T-helper 1 cell (primary cell): ENCODE data around the gene GPR176.

Source experiments
- DNase-seq, 5 donors: peaks; one replicate each; pipeline ENCODE4 v3.0.0-alpha.2; 2012 to 2020

The GPR176 gene

DNA sequence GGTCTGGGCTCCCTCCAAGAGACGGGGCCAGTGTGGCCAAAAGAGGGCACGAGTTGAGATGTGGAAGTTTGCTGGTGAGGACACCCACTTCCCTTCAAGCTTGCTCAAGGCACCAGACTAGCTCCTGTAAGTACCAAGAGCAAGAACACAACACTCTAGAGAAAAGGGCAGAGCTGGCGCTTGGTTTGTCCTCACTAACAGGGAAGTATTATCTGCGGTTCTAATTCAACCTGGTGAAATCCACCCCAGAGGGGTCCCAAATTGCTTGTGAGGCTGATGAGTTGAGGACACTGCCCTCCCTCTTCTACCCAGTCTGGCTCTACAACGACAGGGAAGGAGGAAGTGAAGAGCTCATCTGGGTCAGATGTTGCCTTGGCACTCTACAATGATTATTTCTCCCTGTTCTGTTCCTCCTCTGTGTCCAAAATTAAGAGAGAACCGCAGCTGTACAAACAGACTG lies 120.5 kb downstream of the GPR176 start:
- DNase-seq, result no peak

DNA sequence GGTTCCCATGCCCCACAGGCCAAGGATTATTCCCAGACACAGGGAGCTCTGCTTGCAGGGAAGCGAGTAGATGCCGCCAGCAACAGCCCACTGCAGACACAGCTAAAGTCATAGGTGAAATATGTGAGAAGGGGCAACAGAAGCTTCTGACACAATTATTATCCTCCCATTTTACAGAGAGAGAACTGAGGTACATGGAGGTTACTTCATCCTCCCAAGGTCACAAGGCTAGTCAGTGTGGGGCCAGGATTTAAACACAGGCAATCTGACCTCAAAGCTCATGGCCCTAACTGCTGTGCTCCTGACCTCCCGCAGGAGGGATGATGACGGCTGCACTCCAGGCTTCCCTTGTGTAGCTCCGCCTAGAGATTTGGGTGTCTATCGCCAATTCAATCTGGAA lies 121.7 kb downstream of the GPR176 start:
- no peak for DNase-seq

DNA sequence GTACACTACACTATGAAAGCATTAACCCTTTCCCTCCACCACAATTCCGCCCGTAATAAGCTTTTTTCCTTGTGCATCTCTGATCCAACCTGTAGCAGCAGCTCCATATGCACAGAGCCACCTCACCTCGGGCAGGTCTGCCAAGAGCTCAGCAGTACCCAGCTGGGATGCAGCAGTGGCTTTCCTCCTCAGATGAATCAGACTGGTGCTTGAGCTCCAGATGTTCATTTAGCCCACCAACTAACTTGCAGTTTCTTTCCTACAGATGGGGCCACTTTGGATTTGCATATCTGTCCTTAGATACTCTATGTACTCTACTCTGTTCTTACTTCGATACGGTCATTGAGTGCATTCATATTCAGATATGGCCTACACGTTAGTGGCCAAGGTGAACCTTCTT lies 122.7 kb downstream of the GPR176 start:
- no peak for DNase-seq

DNA sequence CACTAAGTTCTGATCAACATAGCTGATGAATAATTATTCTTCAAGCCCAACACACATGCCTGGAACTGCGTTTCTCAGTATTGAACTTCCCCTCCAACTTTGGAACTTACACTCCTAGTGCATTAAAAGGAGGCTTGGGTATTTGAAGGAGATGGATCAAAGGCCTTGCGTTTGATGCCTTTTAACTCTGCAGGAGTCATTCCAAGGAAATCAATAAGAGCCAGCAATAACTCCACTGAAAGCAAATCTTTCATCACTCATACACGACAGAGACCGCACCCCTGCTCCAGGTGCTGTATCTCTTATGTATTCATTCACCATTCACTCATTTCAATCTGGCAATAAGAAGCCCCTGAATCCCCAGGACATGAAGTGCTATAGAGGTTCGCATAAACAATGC lies 123.5 kb downstream of the GPR176 start:
- DNase-seq, result no peak

DNA sequence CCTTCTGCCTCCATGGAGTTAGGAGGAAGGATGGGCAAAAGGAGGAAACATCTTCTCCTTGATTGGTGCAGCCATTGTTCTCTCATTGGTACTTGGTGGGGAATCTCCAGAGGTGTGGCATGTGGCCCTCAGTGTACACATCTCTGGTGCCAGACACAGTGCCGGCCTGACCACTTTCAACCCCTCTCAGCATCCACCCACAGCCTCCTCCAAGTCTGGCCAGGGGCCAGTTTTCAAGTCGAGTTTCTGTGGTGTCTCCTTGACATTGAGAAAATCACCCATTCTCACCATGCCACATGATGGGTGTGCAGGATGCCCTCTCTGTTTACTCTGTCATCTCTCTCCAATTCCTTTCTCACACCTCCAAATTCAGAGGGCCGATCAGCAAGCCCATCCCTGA lies 124.6 kb downstream of the GPR176 start:
- no peak for DNase-seq

DNA sequence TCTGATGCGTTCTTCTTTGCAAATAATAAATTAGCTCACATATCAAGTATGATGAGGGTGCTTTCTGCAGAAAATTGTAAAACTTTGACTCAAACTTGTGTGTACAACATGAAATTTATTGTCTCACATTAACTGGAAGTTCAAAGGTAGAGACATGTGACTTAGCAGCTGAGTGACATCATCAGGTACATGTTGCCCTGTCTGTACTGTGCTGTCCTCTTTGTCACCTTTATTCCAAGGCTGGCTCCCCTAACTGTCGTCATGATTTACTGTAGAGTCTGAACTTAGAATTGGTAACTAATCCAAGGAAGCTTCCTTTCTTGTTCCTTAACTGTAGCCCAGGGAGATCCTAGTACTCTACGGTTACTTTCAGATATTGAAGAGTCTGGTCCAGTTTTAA lies 125.1 kb downstream of the GPR176 start:
- DNase-seq, result no peak

DNA sequence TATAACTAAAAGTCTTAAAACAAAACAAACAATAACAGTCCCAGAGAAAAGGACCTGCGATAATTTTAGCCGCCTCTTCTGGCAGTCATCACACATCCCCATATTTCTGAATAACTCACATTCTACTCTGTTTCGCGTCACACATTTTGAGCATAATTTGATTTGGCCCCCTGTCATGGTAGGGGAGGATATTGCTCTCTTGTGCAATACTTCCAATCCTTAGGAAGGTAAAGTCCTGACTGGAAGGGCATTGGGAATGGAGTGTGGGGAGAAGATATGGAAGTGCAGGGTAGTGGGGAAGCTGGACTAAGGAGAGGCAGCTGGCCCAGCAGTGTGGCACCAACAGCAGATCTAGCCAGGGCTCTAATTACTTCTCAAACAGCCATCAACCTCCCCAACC lies 126.1 kb downstream of the GPR176 start:
- DNase-seq, result no peak

DNA sequence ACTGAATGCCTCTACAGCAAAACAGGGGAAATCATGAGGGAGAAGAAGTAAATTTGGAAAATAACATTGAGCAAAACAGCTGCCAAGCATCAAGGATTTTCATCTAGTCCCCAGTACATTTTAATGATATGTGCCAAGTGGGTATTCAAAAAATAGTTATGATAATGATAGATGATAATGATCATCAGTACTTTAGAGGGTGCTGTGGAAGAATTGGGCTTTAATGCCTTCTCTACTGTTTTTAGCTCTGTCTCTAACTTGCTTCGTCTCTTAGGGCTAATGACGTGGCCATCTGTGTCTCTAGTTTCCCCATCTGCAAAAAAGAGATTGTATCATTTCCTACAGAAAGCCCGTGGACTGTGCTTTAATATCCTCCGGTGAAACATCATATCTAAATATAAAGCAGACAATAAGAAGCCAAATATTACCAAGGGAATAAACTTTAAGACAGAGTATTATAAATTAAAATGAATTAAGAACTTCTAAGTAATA lies 127.2 kb downstream of the GPR176 start:
- no peak for DNase-seq

DNA sequence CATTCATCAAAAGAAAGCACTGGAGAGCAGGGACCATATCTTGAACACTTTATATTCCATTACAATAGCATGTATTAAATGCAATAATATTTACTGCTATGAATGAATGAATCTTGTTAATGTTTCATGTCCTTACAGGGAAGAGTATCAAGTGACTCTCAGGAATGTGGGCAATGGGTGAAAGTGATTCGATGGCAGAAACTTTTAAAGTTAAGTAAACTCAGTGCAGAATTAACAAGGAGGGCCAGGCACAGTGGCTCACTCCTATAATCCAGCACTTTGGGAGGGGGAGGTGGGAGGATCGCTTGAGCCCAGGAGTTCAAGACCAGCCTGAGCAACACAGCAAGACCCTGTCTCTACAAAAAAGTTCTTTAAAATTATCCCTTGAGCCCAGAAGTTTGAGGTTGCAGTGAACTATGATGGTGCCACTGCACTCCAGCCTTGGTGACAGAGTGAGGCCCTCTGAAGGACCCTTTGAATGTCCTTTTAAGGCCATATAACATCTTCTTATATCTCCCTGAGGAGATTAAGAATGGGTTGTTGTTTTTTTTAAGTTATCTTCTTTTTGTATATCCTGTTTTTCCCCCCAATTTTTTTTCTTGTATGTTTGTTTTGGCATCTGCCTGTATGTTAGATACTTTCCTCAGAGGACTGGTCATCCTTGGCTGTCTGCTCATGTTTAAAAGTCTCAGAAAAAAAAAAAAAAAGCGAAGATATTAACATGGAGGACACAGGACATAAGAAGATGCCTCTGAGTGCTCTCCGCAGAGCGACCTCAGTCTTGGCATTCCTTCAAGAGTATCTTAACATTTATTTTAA lies 127.8 kb downstream of the GPR176 start:
- no peak for DNase-seq

DNA sequence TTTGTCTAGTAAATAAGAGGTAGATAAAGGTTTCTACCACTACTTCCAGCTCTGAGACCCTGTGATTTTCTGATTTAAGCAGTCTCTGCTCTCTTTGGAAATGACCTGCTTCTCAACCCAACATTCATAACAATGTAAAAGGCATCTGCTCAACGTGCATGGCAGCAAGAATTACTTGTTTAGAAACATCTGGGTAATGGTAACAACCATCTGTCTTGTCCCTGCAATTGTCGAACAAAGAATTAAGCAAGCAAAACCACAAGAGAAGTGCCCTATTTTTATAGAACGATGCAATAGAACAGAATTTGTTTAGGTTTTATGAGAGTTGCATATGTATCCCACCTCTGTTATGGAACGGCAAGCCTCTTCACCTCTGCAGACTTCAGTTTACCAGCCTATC lies 130.3 kb downstream of the GPR176 start:
- no peak for DNase-seq

DNA sequence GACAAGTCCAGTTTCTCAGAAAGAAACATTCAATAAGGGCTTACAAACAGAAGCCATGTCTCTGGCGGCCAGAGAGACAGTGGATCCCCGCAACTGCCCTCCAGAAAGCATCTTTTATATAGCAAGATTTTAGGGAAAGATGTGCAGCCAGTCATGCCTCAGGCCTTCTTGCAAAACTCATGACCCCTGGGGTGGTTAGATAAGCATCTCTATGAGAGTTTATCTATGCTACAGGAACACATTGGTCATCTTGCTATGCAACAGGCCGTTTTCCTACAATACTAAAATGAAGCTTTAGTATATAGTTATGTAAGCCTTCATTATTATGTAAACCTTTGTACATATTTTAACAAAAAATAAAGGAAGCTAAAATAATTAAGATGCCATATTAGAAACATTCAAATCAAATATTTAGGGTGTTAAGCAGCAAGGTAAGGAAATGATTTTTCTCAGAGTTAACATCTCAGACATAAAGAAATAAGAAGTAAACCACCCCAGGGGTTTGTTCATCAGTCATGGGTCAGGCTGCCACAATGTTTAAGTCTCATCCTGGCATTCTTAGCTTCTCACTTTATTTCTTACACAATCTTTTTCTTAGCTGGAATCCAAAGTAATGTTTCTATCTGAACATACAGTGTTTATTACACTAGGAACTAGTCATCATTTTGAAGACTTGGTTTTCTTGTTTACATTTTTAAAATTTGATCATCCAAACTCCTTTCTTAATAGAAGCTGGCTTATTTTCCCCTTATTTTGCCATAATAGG lies 131.1 kb downstream of the GPR176 start:
- DNase-seq, result no peak

DNA sequence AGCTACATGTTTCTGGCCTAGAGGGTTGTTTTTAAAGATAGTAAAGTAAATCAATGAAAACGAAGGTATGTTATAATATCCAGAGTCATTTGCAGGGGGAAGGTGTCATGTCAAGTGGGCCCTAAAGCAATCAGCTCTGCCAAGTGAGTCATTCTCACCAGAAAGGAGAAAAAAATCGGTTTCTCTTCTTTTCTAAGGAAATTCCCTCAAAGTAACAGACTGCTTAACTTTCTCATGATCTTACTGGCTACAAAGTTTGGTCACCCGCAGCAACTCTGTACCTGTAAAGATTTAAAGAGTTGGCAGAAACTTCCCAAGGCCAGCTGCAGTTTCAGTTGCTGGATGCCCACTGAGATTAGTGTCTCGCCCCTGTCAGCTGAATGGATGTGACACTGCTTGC lies 132.0 kb downstream of the GPR176 start:
- DNase-seq, result peak in 1 of 5 donors; percentile 11

DNA sequence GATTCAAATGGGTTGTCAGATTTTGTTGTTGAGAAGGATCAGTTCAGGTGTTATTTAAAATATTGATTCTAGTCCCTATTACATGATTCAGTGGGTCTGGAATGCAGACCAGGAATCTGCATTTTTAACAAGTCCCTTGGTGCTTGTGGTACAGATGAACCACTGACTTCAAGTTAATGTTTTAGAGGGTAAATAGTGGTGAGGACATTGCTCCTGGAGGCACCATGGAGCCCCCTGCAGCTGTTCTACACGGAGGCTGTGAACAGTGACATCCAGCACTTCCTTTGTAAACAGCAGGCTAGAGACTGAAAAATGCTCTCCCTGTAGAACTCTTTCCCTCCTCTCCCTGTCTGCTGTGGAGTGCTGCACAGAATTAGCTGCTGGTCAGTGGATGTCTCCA lies 132.6 kb downstream of the GPR176 start:
- DNase-seq, result no peak

DNA sequence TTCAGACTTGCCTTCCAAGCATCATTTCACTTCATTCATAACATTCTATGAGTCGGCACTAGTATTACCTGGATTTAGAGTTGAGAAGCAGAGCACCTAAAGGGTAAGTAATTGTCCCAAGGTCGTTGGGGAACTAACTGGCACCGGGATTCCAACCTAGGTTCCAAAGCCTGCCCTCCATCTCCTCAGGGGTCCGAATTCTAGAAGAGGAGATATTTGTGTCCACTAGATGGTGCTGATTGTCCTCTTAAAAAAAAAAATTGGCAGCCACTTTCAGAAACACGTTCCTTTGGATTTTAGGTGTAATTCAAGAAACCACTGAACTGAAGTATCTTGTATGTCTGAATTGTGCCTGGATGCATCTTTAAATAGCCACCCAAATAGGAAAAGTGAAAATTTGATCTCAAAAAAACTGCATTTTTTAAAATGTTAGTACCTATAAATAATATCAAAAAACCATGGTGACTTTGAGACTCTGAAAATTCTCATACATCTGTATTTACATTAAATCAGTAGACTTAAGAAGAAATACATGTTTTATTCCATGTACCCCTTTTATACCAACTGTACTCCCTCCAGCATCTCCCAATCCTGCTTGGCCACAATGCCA lies 133.5 kb downstream of the GPR176 start:
- DNase-seq, result peak in 1 of 5 donors; percentile 47

DNA sequence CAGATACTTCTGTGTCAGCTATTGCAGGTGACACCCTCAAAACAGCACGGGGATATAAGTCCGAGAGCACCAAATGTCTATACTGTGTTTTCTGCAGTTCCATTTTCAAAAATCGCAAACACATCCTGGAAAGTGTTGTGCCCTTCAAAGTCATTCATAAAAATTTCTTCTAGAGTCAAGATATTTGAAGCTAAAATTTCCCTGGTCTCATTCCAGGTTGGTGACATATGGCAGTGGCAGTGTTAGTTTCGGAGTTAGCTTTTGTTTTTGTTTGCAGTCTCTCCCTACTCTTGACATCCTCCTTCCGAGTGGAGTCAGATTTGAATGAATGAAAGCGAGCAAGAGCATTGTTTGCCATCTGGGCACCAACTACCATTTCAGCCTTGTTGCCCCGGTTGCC lies 134.2 kb downstream of the GPR176 start:
- no peak for DNase-seq

DNA sequence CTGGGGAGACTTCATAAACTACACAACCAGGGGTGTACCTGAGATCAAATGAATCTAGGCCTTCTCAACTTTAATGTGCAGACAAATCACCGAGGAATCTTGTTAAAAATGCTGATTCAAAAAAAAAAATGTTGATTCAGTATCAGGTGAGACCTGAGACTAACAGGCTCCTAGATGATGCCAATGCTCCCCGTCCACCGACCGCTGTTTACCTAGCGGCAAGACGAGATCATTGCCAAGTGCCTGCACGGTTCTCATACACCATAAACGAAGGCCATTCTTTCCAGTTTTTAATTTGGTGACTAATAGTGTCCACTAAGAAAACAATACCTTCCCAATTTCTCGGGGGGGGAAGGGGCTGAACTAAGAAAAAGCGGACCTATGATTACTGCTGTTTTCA lies 134.9 kb downstream of the GPR176 start:
- no peak for DNase-seq

DNA sequence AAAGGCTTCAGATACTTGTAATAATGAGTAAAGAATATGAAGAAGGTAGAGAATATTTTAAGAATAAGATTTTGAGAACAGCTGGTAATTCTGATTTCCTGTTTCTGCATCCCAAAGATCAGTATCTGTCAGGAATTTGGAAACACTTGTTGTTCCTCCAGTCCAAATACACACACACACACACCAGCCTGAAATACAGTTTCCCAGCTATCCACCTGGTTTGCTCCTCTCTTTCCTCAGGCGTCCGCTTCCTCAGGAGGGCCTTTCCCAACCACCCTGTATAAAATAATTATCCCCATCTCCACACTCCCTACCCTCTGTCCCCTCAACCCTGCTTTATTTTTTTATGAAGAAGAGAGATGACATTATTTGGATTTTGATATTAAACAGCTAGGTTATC lies 135.4 kb downstream of the GPR176 start:
- DNase-seq, result no peak

DNA sequence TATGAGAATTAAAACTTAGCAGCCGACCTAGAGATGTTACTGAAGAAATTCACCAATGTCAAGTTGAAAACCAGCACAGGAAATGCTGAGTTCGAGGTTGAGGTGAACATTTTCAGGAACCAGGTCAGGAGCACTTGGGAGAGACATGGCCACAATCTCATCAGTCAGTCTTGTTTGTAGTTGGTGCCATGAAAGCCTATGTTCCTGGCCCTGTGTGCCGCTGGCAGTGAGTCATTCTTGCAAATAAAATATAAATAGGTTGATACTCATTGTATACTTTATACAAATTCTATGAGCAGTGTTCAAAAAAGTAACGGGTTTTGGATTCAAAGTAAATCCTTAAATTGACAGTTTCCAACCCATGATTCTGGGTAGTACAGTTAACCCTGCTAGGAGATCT lies 135.9 kb downstream of the GPR176 start:
- no peak for DNase-seq

DNA sequence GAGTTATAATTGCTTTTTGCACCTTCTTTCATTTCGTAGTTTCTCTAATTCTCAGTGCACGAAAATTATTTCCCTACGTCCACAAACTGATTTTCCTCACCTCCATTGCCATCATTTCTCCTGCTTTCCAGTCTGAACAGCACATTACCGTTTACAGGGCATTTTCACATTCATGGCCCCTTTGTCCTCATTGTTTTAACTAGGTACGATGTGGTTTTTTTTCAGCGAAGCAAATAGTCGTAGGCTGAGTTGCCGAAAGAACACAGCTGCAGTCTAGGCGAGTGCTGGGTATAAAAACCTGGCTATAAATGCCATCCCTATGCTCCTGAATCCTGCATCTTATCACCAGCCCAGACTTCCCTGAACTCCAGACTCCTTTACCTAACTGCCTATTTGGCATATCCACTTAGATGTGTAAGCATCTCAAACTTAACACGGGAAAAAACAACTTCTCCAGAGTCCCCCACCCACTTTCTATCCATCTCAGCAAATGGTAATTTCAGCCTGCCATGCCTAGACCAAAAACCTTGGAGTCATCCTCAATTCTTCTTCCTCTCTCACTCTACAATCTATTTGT lies 136.7 kb downstream of the GPR176 start:
- DNase-seq, result no peak

DNA sequence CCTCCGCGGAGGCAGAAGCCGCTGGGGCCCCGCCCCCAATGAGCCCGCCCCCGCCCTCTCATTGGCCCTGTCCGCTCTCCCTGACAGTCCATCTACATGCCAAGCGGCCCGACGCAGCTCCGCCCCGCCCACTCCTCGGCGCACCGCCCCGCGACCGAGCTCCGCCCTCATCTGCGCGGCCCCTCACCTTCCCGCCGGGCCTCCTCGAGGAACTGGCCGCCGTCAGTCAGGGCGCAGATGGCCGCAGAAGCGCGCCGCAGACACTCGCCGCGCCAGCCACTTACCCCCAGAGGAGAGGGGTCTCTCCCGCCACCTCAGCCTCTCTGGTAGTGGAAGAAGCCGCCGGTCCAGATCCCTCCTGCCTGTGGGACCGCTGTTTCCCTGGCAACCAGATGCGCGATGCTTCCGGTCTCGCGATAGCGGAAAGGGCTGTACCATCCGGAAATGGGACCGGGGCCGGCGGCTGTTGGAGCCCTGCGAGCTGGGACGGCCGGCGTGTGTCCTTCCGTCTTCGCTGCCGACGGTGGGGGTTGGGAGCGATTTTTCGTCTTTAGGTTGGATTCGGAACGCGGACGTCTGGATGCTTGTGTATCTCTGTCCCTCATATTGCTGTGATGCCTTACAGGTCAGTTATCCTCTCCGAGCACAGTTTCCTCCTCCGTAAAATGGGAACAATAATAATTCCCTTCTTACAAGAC lies 137.5 kb downstream of the GPR176 start, which contains the start of gene FSIP1:
Gene FSIP1, minus strand, starts transcription at position 401 of the 698 bp plus-strand sequence. CDS start 6,317 bp downstream, outside the sequence.
- DNase-seq, result peak; percentile 89 to 97 (median 92)

DNA sequence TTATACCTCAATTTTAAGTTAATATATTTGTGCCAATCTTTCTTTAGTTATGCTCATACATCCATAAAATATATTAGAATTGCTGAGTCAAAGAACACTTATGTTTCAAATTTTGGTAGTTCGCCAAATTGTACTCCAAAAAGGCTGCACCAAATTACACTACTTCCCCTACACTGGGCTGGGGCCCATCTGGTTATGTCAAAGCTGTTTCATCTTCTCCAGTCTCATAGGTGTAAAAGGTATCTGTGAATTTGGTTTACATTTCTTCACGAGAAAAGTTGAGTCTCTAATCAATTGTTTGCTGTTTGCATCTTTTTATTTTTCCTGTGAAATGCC lies 138.1 kb downstream of the GPR176 start:
- no peak for DNase-seq

DNA sequence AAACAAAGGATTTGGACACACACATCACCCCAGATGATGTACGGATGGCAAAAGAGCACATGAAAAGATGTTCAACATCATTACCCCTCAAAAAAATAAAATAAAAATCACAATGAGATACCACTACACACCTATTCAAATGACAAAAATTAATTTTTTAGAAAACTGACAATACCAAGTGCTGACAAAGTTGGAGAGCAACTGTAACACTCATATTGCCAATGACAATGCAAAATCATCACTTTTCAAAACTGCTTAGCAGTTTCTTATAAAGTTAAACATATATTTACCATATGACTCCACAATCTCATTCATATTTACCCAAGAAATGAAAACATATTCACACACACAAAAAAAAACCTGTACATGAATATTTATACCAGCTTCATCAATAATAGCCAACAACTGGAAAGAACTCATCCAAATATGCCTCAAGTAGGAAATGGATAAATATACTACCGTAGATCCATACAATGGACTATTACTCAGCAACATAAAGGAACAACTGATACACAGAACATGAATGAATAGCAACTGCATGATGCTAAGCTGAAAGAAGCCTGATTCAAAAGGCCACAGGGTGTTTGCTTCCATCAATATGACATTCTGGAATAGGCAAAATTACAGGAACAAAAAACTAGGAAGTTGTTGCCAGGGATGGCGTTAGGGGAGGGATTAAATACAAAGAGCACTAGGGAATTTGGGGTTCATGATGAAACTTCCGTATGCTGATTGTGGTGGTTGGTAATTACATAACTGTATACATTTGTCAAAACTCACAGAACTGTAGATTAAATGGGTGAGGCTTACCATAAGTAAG lies 138.7 kb downstream of the GPR176 start:
- DNase-seq, result no peak
